ES-I3 (cell line): ENCODE measurements around the gene CACHD1.
"Not testable (repeated sequence)": the region's sequence is repeated elsewhere in the genome, so short reads cannot be mapped to it uniquely, and the experiment has no call there.

ENCODE experiments used
- H3K36me3 ChIP-seq: 2 replicates; pipeline ENCODE4 v1.6.1; 2013; ENCODE audit warnings: mild to moderate bottlenecking, low read length, control low read depth, moderate library complexity; ENCODE audit not compliant: insufficient read depth
- H3K4me1 ChIP-seq: 2 replicates; pipeline ENCODE4 v1.6.1; 2013; ENCODE audit warnings: mild to moderate bottlenecking, control low read depth, low read length; ENCODE audit not compliant: insufficient read depth
- H3K9ac ChIP-seq: 2 replicates; pipeline ENCODE4 v1.6.1; 2013; ENCODE audit warnings: low read depth, mild to moderate bottlenecking, low read length, moderate library complexity
- H3K9me3 ChIP-seq: 2 replicates; pipeline ENCODE4 v1.6.1; 2013; ENCODE audit warnings: mild to moderate bottlenecking, low read length, moderate library complexity; ENCODE audit not compliant: control insufficient read depth, insufficient read depth

The CACHD1 gene

GRCh38 chr1:64685217-64685616, 215.3 kb downstream of the CACHD1 start:
- Histone ChIP-seq H3K36me3 (no peaks in the 10 kb centered on the region; the same call in 1 of the 2 replicates), H3K4me1 (peaks cover 20% of the 10 kb centered on the region)

GRCh38 chr1:64685765-64686341, 215.9 kb downstream of the CACHD1 start:
- H3K9me3 ChIP-seq: no peaks in the 10 kb centered on the region
- peaks cover 23% of the 10 kb centered on the region for H3K4me1 ChIP-seq
- H3K9ac ChIP-seq: no peak overlapping the region
- H3K36me3 ChIP-seq: no peaks in the 10 kb centered on the region; the same call in 1 of the 2 replicates

More at GRCh38 chr1:64685217-64685616, 215.3 kb downstream of the CACHD1 start:
- no peaks in the 10 kb centered on the region for H3K9me3 ChIP-seq
- H3K9ac ChIP-seq: no peak overlapping the region

DNA sequence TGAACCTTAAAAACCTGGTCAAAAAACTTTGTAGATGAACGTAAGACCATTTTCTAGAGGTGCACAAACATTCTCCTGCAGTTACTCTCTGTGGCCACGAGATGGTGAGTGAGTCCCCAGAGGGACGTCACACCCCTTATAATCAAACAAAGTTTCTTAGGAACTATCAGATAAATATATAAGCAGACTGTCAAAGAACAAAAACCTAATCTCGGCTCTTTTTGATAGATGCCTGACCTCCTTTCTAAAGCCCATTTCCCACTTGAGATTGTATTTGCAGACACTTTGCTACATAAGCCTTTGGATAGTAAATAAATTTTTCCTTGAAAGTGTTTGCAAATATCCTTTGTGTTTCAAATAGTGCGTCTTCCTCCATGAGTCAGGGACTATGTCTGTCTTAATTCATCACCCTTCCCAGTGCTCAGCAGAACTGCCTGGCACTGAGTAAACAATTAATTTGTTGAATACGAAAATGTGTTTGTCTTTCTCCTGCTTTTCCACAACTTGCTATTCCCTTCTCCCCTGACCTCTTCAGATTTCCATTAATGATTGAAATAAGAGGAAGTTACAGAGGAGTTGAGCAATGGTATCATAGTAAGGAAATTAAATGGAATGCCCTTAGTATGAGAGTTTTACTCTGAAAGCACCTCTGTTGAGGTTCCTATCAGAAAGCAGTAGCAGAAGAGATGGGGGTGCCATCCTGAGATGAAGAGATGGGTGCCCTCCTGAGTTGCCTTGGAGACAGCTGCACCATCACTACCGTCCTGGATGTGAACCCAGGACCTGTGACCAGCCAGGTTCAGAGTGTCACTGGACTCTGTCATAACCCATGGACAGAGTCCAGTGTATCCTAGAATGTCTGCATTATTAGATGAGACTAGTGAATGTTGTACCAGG, 217.1 kb downstream of the CACHD1 start:
- no peak overlapping the region for H3K9ac ChIP-seq
- no peaks in the 10 kb centered on the region for H3K9me3 ChIP-seq
- no peaks in the 10 kb centered on the region; the same call in none of the 2 replicates for H3K36me3 ChIP-seq
- H3K4me1 ChIP-seq: peaks cover 35% of the 10 kb centered on the region

GRCh38 chr1:64687725-64688327, 217.9 kb downstream of the CACHD1 start:
- Histone ChIP-seq H3K4me1 (peaks cover 37% of the 10 kb centered on the region), H3K9me3 (no peaks in the 10 kb centered on the region), H3K36me3 (no peaks in the 10 kb centered on the region; the same call in none of the 2 replicates), H3K9ac (no peak overlapping the region)

DNA sequence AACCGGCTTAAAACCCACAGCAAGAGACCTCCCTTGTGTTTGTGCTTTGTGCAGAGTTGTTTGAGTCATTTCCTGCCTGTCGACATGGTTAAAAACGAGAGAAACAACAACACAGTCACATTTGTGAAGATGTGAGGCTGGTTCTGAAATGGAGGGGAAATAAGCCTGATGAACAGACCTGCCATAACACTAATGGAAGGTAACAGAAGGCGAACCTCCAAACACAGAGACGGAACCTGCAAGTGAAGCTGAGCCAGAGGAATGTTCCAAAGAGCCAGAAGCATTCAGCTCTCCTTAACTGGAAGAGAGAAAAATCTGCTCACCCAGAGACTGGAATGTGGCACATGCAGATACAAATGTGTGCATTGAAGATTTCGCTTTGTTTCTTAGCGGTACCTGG, 221.7 kb downstream of the CACHD1 start:
- no peaks in the 10 kb centered on the region; the same call in 1 of the 2 replicates for H3K36me3 ChIP-seq

DNA sequence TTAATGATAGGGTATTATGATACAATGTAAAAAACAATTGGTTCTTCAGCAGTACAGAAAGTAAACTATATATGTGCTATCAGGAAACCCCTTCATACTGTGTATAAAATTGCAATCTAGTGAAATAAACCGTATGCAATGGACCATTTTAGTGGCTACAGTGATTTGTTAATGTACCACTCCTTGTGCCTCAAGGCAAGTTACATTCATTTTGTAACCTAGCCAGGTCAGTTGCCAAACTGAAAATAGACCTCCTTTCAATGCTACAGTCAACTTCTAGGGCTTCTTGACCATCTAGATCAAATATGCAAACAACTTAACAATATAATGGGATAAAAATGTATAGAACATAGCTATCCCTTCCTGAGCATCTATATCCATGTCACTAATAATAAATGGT, 223.0 kb downstream of the CACHD1 start:
- Histone ChIP-seq H3K9me3 (no peaks in the 10 kb centered on the region), H3K9ac (no peak overlapping the region), H3K36me3 (no peaks in the 10 kb centered on the region; the same call in 1 of the 2 replicates), H3K4me1 (peaks cover 25% of the 10 kb centered on the region)

More for the DNA sequence above, 221.7 kb downstream of the CACHD1 start:
- Histone ChIP-seq H3K4me1 (peaks cover 34% of the 10 kb centered on the region), H3K9ac (no peak overlapping the region), H3K9me3 (no peaks in the 10 kb centered on the region)

DNA sequence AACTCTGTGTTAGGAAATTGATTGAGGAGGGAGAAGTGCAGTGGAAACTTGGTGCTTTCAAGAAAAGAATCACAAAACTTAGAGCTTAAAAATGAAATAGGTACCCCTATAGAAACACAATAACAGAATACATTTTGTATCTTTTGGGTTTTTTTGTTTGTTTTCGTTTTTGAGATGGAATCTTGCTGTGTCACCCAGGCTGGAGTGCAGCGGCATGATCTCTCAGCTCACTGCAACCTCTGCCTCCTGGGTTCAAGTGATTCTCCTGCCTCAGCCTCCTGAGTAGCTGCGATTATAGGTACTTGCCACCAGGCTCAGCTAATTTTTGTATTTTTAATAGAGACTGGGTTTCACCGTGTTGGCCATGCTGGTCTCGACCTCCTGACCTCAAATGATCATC, 223.5 kb downstream of the CACHD1 start:
- peaks cover 20% of the 10 kb centered on the region for H3K4me1 ChIP-seq
- H3K9ac ChIP-seq: no peak overlapping the region
- no peaks in the 10 kb centered on the region for H3K9me3 ChIP-seq
- H3K36me3 ChIP-seq: no peaks in the 10 kb centered on the region; the same call in 1 of the 2 replicates

DNA sequence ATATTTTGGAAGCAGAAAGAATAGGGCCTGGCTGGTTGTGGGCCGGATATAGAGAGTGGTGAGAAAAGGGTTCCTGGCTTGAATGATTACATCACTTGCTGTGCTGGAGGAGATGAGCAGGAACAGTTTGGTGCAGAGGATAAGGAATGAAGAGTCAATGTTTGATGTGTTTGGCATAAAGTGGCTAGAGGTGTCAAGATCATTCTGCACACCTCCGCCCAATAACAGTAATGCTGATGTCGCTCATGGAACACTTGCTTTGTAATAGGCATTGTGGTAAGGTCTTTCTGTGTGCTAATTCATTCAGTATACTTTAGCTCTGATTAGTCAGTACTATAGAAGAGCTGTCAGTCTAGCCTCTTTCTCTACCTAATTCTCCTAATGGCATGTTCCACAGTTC, 226.9 kb downstream of the CACHD1 start:
- Histone ChIP-seq H3K9me3 (no peaks in the 10 kb centered on the region), H3K36me3 (no peaks in the 10 kb centered on the region; the same call in 1 of the 2 replicates), H3K9ac (no peak overlapping the region), H3K4me1 (peaks cover 11% of the 10 kb centered on the region; the same call in 1 of the 2 replicates)

GRCh38 chr1:64699327-64699726, 229.4 kb downstream of the CACHD1 start:
- H3K4me1 ChIP-seq: peaks cover 7% of the 10 kb centered on the region; the same call in 1 of the 2 replicates
- no peaks in the 10 kb centered on the region for H3K36me3 ChIP-seq
- H3K9me3 ChIP-seq: no peaks in the 10 kb centered on the region
- no peak overlapping the region for H3K9ac ChIP-seq

GRCh38 chr1:64701071-64701470, 231.1 kb downstream of the CACHD1 start:
- no peak overlapping the region for H3K9ac ChIP-seq
- H3K36me3 ChIP-seq: no peaks in the 10 kb centered on the region
- H3K4me1 ChIP-seq: peaks cover 10% of the 10 kb centered on the region; the same call in 1 of the 2 replicates
- H3K9me3 ChIP-seq: no peaks in the 10 kb centered on the region

DNA sequence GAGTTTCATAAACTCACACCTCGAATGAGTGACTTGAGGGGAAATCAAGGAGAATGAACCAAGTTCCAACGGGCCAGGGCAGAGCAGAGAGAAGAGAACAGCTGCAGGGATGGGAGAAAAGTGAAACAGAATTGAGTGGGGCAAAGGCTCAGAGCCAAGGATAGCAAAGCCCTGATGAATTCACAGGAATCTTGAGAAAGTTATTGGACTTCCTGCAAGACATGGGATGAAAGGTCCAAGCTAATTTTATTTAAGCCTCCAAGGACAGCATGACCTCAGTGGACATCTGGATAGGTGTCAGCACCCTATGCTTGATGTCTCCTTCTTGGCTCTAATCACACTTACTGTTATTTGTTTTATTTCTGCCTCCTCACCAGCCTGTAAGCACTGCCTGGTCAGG, 232.0 kb downstream of the CACHD1 start:
- H3K9ac ChIP-seq: no peak overlapping the region
- H3K9me3 ChIP-seq: no peaks in the 10 kb centered on the region
- peaks cover 10% of the 10 kb centered on the region; the same call in 1 of the 2 replicates for H3K4me1 ChIP-seq

DNA sequence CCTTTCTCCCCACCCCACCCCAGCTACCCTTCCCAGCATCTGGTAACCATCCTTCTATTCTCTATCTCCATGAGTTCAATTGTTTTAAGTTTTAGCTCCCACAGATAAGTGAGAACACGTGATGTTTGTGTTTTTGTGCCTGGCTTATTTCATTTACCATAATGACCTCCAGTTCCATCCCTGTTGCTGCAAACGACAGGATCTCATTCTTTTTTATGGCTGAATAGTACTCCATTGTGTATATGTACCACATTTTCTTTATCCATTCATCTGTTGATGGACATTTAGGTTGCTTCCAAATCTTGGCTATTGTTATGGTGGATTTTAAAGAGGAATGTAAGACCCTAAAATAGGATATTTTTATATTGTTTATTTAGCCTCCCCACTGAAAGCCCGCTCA, 232.7 kb downstream of the CACHD1 start:
- not testable (repeated sequence) for H3K9me3 ChIP-seq, H3K9ac ChIP-seq, H3K36me3 ChIP-seq

More for the DNA sequence above, 232.0 kb downstream of the CACHD1 start:
- H3K36me3 ChIP-seq: no peaks in the 10 kb centered on the region

GRCh38 chr1:64703600-64703999, 233.7 kb downstream of the CACHD1 start:
- Histone ChIP-seq H3K4me1 (peaks cover 10% of the 10 kb centered on the region; the same call in 1 of the 2 replicates), H3K36me3 (no peaks in the 10 kb centered on the region), H3K9me3 (no peaks in the 10 kb centered on the region), H3K9ac (no peak overlapping the region)

More for the DNA sequence above, 232.7 kb downstream of the CACHD1 start:
- peaks cover 10% of the 10 kb centered on the region; the same call in 1 of the 2 replicates for H3K4me1 ChIP-seq

DNA sequence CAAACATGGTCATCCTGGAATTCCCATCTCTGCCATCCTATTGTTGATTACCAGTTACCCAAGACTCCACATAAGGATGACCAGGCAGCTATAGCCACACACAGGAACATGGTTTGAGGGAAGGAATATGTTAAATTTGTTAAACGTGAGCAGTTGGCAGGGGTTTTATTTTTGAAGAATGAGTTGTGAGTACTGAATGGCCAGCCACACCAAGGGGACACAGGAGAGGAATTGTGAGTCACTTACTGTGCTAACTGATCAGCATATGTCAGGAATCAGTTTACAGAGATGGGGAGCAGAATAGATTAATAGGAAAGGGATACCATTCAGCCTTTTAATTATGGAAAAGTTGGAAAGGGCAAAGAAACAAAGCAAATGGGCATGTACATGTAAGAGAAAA, 235.7 kb downstream of the CACHD1 start:
- Histone ChIP-seq H3K36me3 (no peaks in the 10 kb centered on the region), H3K9ac (no peak overlapping the region), H3K9me3 (no peaks in the 10 kb centered on the region)

More for the DNA sequence above, 235.7 kb downstream of the CACHD1 start:
- peaks cover 3% of the 10 kb centered on the region; the same call in 1 of the 2 replicates for H3K4me1 ChIP-seq
